SK-N-SH (cell line): Measurements from ENCODE around the gene NCAM1. TPM values are rescaled to one million over a fixed set of nuclear protein-coding genes. Genes with fewer than 3 reads are reported as not detected.

ENCODE experiments used
- CTCF ChIA-PET: fragments of 300-600, 350-600 bp; formaldehyde crosslinking; extraction: SDS; loops from one replicate; lab custom pipeline; 2021; lab: Yijun Ruan, JAX
- POLR2A ChIA-PET: fragments of 350-600 bp; sonication (Branson Sonifier 250); formaldehyde crosslinking; extraction: SDS; loops from one replicate; lab custom pipeline; 2020; ENCODE audit warnings: antibody characterized with exemption, inconsistent platforms; lab: Yijun Ruan, JAX
- DNase-seq: peaks from one replicate; pipeline ENCODE4 v3.0.0; 2012
- H2AFZ ChIP-seq: fragments of 200-600 bp; sonication (generic); 2 replicates; pipeline ENCODE4 v1.8.1; 2016; ENCODE audit warnings: antibody characterized with exemption, mild to moderate bottlenecking, low read depth
- H3F3A ChIP-seq: fragments of 200-600 bp; sonication (generic); replicated peaks from 2 replicates; pipeline ENCODE3; 2016; ENCODE audit warnings: antibody characterized with exemption, mild to moderate bottlenecking; ENCODE audit not compliant: insufficient read depth
- H3K27ac ChIP-seq, 2 experiments: fragments of 200-500 bp in 1 of 2; fragments of 200-600 bp in 1 of 2; sonication (Bioruptor generic) in 1 of 2; sonication (generic), shearing (Covaris generic) in 1 of 2; 2 replicates each; pipeline versions ENCODE4 v1.5.1 to v1.6.1; 2014 to 2016; ENCODE audit warnings: low read depth in 2 of 2, inconsistent platforms in 1 of 2, low read length in 1 of 2, mild to moderate bottlenecking in 1 of 2, mixed read lengths in 1 of 2
- H3K27me3 ChIP-seq: fragments of 200-600 bp; sonication (generic), shearing (Covaris generic); 2 replicates; pipeline ENCODE4 v1.6.1; 2016; ENCODE audit warnings: mixed run types; ENCODE audit not compliant: insufficient read depth
- H3K36me3 ChIP-seq, 2 experiments: fragments of 200-500 bp in 1 of 2; fragments of 200-600 bp in 1 of 2; sonication (Bioruptor generic) in 1 of 2; sonication (generic) in 1 of 2; replicated peaks in 1 of 2; 2 replicates each; pipeline versions ENCODE3 to v1.5.1; 2014 to 2016; ENCODE audit warnings: low read length in 1 of 2, mild to moderate bottlenecking in 1 of 2; ENCODE audit not compliant: insufficient read depth in 2 of 2, control insufficient read depth in 1 of 2
- H3K4me1 ChIP-seq, 2 experiments: fragments of 200-500 bp in 1 of 2; fragments of 200-600 bp in 1 of 2; sonication (Bioruptor generic) in 1 of 2; sonication (generic), shearing (Covaris generic) in 1 of 2; 2 replicates each; pipeline versions ENCODE4 v1.5.1 to v1.6.1; 2014 to 2016; ENCODE audit warnings: low read depth in 1 of 2, low read length in 1 of 2, mixed run types in 1 of 2; ENCODE audit not compliant: insufficient read depth in 2 of 2, control insufficient read depth in 1 of 2
- H3K4me2 ChIP-seq: fragments of 200-600 bp; sonication (generic), shearing (Covaris generic); 2 replicates; pipeline ENCODE4 v1.6.1; 2017; ENCODE audit warnings: mixed run types
- H3K4me3 ChIP-seq, 2 experiments: fragments of 200-500 bp in 1 of 2; fragments of 200-600 bp in 1 of 2; sonication (Bioruptor generic) in 1 of 2; sonication (generic), shearing (Covaris generic) in 1 of 2; 2 replicates each; pipeline versions ENCODE4 v1.5.1 to v1.8.1; 2014 to 2016; ENCODE audit warnings: low read depth in 2 of 2, inconsistent platforms in 1 of 2, low read length in 1 of 2, mild to moderate bottlenecking in 1 of 2, mixed read lengths in 1 of 2, moderate library complexity in 1 of 2
- H3K79me2 ChIP-seq: fragments of 200-600 bp; sonication (generic); 2 replicates; pipeline ENCODE4 v1.8.1; 2017; ENCODE audit warnings: mild to moderate bottlenecking; ENCODE audit not compliant: insufficient read depth
- H3K9ac ChIP-seq: fragments of 200-600 bp; sonication (generic); 2 replicates; pipeline ENCODE4 v1.6.1; 2017; ENCODE audit warnings: mixed run types
- H3K9me2 ChIP-seq: fragments of 200-600 bp; sonication (generic); 2 replicates; pipeline ENCODE4 v1.6.1; 2017; ENCODE audit warnings: mixed run types
- H3K9me3 ChIP-seq: fragments of 200-600 bp; sonication (generic); 2 replicates; pipeline ENCODE4 v1.6.1; 2017; ENCODE audit warnings: mixed run types, mild to moderate bottlenecking, moderate library complexity
- H4K20me1 ChIP-seq: fragments of 200-600 bp; sonication (generic); 2 replicates; pipeline ENCODE4 v1.6.1; 2017; ENCODE audit warnings: mild to moderate bottlenecking, mixed run types; ENCODE audit not compliant: insufficient read depth
- CHD2 ChIP-seq: fragments of 150-350 bp; IDR thresholded peaks from 2 replicates; pipeline ENCODE4 v1.6.1; 2018; ENCODE audit warnings: low read length; ENCODE audit not compliant: partially characterized antibody
- CTCF ChIP-seq: fragments of 200-600 bp; sonication (generic); IDR thresholded peaks from 2 replicates; pipeline ENCODE4 v1.6.1; 2017; ENCODE audit warnings: antibody characterized with exemption, mild to moderate bottlenecking, moderate library complexity
- ELF1 ChIP-seq: IDR thresholded peaks from 2 replicates; pipeline ENCODE4 v1.4.0; 2012
- EP300 ChIP-seq, 2 experiments: IDR thresholded peaks; 2 replicates each; pipeline versions ENCODE4 v1.4.0 to v1.6.1; 2012; ENCODE audit warnings: borderline replicate concordance in 1 of 2, low read depth in 1 of 2, low read length in 1 of 2
- FOSL2 ChIP-seq: IDR thresholded peaks from 2 replicates; pipeline ENCODE4 v1.4.0; 2012; ENCODE audit warnings: low read depth, mild to moderate bottlenecking, moderate library complexity, borderline replicate concordance
- FOXM1 ChIP-seq: IDR thresholded peaks from 2 replicates; pipeline ENCODE4 v1.4.0; 2012; ENCODE audit warnings: low read depth, mild to moderate bottlenecking
- GATA2 ChIP-seq: sonication (generic); formaldehyde crosslinking; IDR thresholded peaks from 2 replicates; pipeline ENCODE4 v1.5.0; 2020; ENCODE audit warnings: mild to moderate bottlenecking, missing genetic modification reagents
- IRF3 ChIP-seq: fragments of 150-350 bp; IDR thresholded peaks from 2 replicates; pipeline ENCODE4 v1.6.1; 2016; ENCODE audit warnings: mild to moderate bottlenecking, low read depth, low read length
- MXI1 ChIP-seq: IDR thresholded peaks from 2 replicates; pipeline ENCODE4 v1.6.1; 2012; ENCODE audit warnings: mild to moderate bottlenecking, low read depth, low read length, improper control_type of control experiment
- PBX3 ChIP-seq: IDR thresholded peaks from 2 replicates; pipeline ENCODE4; 2012
- POLR2AphosphoS5 ChIP-seq: IDR thresholded peaks from 2 replicates; pipeline ENCODE4 v1.6.1; 2012; ENCODE audit warnings: low read depth, low read length
- RCOR1 ChIP-seq: fragments of 150-350 bp; IDR thresholded peaks from 2 replicates; pipeline ENCODE4 v1.6.1; 2017; ENCODE audit warnings: antibody characterized with exemption, low read length
- REST ChIP-seq: IDR thresholded peaks from 2 replicates; pipeline ENCODE4 v1.6.1; 2012; ENCODE audit warnings: mild to moderate bottlenecking, low read depth, low read length, moderate library complexity
- SIN3A ChIP-seq: IDR thresholded peaks from 2 replicates; pipeline ENCODE4 v1.6.1; 2012; ENCODE audit warnings: low read depth, mild to moderate bottlenecking, low read length, moderate library complexity, borderline replicate concordance
- USF2 ChIP-seq: fragments of 150-350 bp; IDR thresholded peaks from 2 replicates; pipeline ENCODE4 v1.6.1; 2017; ENCODE audit warnings: antibody characterized with exemption, low read length, low read depth, borderline replicate concordance
- YY1 ChIP-seq: IDR thresholded peaks from 2 replicates; pipeline ENCODE4 v1.4.0; 2012; ENCODE audit warnings: low read depth, mild to moderate bottlenecking
- ZBTB33 ChIP-seq: IDR thresholded peaks from 2 replicates; pipeline ENCODE4 v1.4.0; 2012; ENCODE audit warnings: low read depth, borderline replicate concordance
- WGBS: methylation state at CpG from one replicate; pipeline ENCODE4 v1.1.6; 2017; ENCODE audit warnings: low lambda C conversion rate; 5-methylcytosine and 5-hydroxymethylcytosine counted together
- polyA plus RNA-seq, 3 experiments: library from polyadenylated mRNA; depleted of rRNA; stranded (reverse); fragments of >200 nt; gene quantifications; 2 replicates each; pipeline ENCODE4 v1.2.3, GENCODE V29; 2012

Gene NCAM1
- polyA plus RNA-seq, 1 of the 3 experiments (the other 2 are of a cell fraction), result 19.4 TPM

- Histone ChIP-seq H3K36me3 (no peaks in the 10 kb centered on the region), H3K4me2 (no peak overlapping the region), H4K20me1 (no peaks in the 10 kb centered on the region), H3K9ac (no peak overlapping the region), H3K27ac (no peak overlapping the region), H3K9me3 (no peaks in the 10 kb centered on the region), H3K79me2 (no peaks in the 10 kb centered on the region), H3K27me3 (no peaks in the 10 kb centered on the region), H2AFZ (no peak overlapping the region), H3K9me2 (no peaks in the 10 kb centered on the region), H3K4me3 (no peak overlapping the region), H3K4me1 (peaks cover 0 to 22% of the 10 kb centered on the region in 2 experiments; a peak in 1 of 4 replicates), H3F3A (no peaks in the 10 kb centered on the region)
- POLR2A ChIA-PET, result no interaction called here
- CTCF ChIA-PET, result interaction anchor here (0.7 to 1.4 kb wide), 2 partner anchors 11 to 12 kb away, joined by 3 to 10 read pairs; no protein-coding TSS in a partner anchor
- TF ChIP-seq EP300 (IDR thresholded peaks at IDR 0.05; ENCODE audit: borderline replicate concordance in 1 of 2, low read depth in 1 of 2, low read length in 1 of 2) (no peak), RCOR1 (no peak), IRF3 (no peak), CHD2 (no peak), ELF1 (no peak), PBX3 (no peak), GATA2 (no peak), YY1 (no peak), CTCF (no peak), SIN3A (no peak), POLR2AphosphoS5 (no peak), FOSL2 (no peak), MXI1 (no peak), ZBTB33 (no peak), REST (no peak), FOXM1 (no peak), USF2 (no peak)
- no peak for DNase-seq
- WGBS, result 84% methylated on average over 5 of the region's 5 CpGs
Observed at GRCh38 chr11:113277907-113278306, 316.7 kb downstream of the NCAM1 start.
